DND-41 (cell line): ENCODE measurements around the gene GLRA3.

ENCODE experiments used
- ATAC-seq: fragments of 200-7000 bp; cut with Tn5 transposase; 3 replicates; pipeline ENCODE4 v1.9.1; 2021; ENCODE audit warnings: low read depth; ENCODE audit not compliant: insufficient read depth
- DNase-seq: peaks from one replicate; pipeline ENCODE4 v3.0.0-alpha.2; 2020
- H2AFZ ChIP-seq: 2 replicates; pipeline ENCODE4 v1.6.0; 2012; ENCODE audit warnings: low read depth, low read length
- H3K27ac ChIP-seq: 2 replicates; pipeline ENCODE4 v1.5.1; 2012; ENCODE audit warnings: low read length, inconsistent platforms
- H3K27me3 ChIP-seq: fragments of 200-600 bp; sonication (generic); 2 replicates; pipeline ENCODE4 v1.6.0; 2012; ENCODE audit warnings: low read length, mild to moderate bottlenecking, inconsistent platforms; ENCODE audit not compliant: insufficient read depth, poor library complexity
- H3K36me3 ChIP-seq: 2 replicates; pipeline ENCODE4 v1.5.1; 2012; ENCODE audit warnings: low read length, inconsistent platforms; ENCODE audit not compliant: insufficient read depth
- H3K4me1 ChIP-seq: 2 replicates; pipeline ENCODE4 v1.5.1; 2012; ENCODE audit warnings: mild to moderate bottlenecking, low read length; ENCODE audit not compliant: insufficient read depth
- H3K4me2 ChIP-seq: 2 replicates; pipeline ENCODE4 v1.6.0; 2012; ENCODE audit warnings: mild to moderate bottlenecking, moderate library complexity, low read length, inconsistent platforms; ENCODE audit not compliant: insufficient read depth
- H3K4me3 ChIP-seq, 2 experiments: fragments of 200-600 bp in 1 of 2; shearing (Covaris generic) in 1 of 2; 2 replicates each; pipeline ENCODE4 v1.5.1; 2012 to 2016; ENCODE audit warnings: inconsistent platforms in 2 of 2, low read length in 2 of 2, mild to moderate bottlenecking in 2 of 2, low read depth in 1 of 2, moderate library complexity in 1 of 2
- H3K79me2 ChIP-seq: 2 replicates; pipeline ENCODE4 v1.6.0; 2012; ENCODE audit warnings: low read length, inconsistent platforms; ENCODE audit not compliant: insufficient read depth
- H3K9ac ChIP-seq: 2 replicates; pipeline ENCODE4 v1.6.0; 2012; ENCODE audit warnings: low read depth, mild to moderate bottlenecking, inconsistent platforms, low read length, moderate library complexity
- H3K9me3 ChIP-seq: 2 replicates; pipeline ENCODE4 v1.5.1; 2012; ENCODE audit warnings: low read length, moderate library complexity, mild to moderate bottlenecking, inconsistent platforms; ENCODE audit not compliant: insufficient read depth, severe bottlenecking
- H4K20me1 ChIP-seq: 2 replicates; pipeline ENCODE4 v1.6.0; 2012; ENCODE audit warnings: low read length; ENCODE audit not compliant: insufficient read depth
- EZH2 ChIP-seq: IDR thresholded peaks from 3 replicates; pipeline ENCODE4 v1.6.1; 2012; ENCODE audit warnings: borderline replicate concordance, low read depth, mild to moderate bottlenecking, moderate library complexity, low read length, inconsistent platforms; ENCODE audit not compliant: severe bottlenecking
- TF ChIP-seq, protein P1 (sequence below): IDR thresholded peaks from 2 replicates; pipeline ENCODE4 v1.5.1; 2012; ENCODE audit warnings: borderline replicate concordance, low read length, moderate library complexity, mild to moderate bottlenecking; ENCODE audit not compliant: poor library complexity, severe bottlenecking; ENCODE audit errors: extremely low read depth

GLRA3 gene

DNA sequence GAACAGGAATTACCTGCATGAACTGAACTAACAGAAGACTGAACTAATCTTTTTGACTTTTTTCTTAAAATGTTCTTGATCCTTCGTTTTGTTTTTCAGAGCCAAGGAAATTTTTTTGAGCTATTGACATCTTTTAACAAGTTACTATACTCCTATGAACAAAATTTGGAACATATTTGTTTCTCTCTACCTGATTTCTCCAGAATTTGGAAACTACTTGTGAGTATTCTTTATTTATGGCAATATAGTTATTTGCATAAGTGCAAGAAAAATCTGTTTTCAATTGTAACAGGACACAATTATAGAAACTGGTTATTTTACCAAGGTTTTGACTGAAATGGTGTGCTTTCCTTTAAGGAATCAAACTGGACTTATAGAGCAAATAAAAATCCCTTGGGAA is 217.3 kb downstream of the GLRA3 start:
- TF ChIP-seq, protein P1, sequence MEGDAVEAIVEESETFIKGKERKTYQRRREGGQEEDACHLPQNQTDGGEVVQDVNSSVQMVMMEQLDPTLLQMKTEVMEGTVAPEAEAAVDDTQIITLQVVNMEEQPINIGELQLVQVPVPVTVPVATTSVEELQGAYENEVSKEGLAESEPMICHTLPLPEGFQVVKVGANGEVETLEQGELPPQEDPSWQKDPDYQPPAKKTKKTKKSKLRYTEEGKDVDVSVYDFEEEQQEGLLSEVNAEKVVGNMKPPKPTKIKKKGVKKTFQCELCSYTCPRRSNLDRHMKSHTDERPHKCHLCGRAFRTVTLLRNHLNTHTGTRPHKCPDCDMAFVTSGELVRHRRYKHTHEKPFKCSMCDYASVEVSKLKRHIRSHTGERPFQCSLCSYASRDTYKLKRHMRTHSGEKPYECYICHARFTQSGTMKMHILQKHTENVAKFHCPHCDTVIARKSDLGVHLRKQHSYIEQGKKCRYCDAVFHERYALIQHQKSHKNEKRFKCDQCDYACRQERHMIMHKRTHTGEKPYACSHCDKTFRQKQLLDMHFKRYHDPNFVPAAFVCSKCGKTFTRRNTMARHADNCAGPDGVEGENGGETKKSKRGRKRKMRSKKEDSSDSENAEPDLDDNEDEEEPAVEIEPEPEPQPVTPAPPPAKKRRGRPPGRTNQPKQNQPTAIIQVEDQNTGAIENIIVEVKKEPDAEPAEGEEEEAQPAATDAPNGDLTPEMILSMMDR, result no peak
- no peak for TF ChIP-seq EZH2
- no peaks in the 10 kb centered on the region for H3K36me3 ChIP-seq
- no peak overlapping the region for H3K4me2 ChIP-seq
- H4K20me1 ChIP-seq, result no peaks in the 10 kb centered on the region
- no peaks in the 10 kb centered on the region for H3K27me3 ChIP-seq
- no peaks in the 10 kb centered on the region for H3K9me3 ChIP-seq
- H3K27ac ChIP-seq, result no peak overlapping the region
- no peak overlapping the region for H3K4me3 ChIP-seq
- no peaks in the 10 kb centered on the region for H3K79me2 ChIP-seq
- H2AFZ ChIP-seq, result no peak overlapping the region
- DNase-seq (no peak), ATAC-seq (no peak)
- no peak overlapping the region for H3K9ac ChIP-seq
- H3K4me1 ChIP-seq, result no peaks in the 10 kb centered on the region

DNA sequence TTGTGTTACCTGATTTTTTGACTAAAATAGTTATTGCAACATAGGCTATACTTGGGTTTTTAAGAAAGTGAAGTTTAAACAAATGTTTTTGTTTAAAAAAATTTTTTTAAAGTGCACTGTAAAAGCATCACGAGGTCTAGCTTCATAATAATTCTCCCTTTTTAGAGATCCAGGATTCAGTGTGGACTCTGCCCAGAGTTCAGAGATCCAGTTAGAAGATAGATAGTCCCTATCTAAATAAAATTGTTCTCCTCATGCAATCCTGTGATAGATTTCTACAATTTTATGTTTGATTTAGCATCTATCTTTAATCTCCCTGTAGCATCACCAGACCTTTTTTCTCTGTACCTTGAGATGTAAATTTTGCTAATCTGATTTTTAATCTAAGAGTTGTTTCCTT is 221.3 kb downstream of the GLRA3 start:
- Histone ChIP-seq H3K79me2 (no peaks in the 10 kb centered on the region), H3K4me2 (no peak overlapping the region), H3K27ac (no peak overlapping the region), H3K9me3 (no peaks in the 10 kb centered on the region), H3K9ac (no peak overlapping the region), H3K4me3 (no peak overlapping the region), H4K20me1 (no peaks in the 10 kb centered on the region), H3K4me1 (no peaks in the 10 kb centered on the region), H3K36me3 (no peaks in the 10 kb centered on the region), H3K27me3 (no peaks in the 10 kb centered on the region), H2AFZ (no peak overlapping the region)
- TF ChIP-seq EZH2, result no peak
- TF ChIP-seq, protein P1, result no peak
- ATAC-seq, result no peak
- no peak for DNase-seq

DNA sequence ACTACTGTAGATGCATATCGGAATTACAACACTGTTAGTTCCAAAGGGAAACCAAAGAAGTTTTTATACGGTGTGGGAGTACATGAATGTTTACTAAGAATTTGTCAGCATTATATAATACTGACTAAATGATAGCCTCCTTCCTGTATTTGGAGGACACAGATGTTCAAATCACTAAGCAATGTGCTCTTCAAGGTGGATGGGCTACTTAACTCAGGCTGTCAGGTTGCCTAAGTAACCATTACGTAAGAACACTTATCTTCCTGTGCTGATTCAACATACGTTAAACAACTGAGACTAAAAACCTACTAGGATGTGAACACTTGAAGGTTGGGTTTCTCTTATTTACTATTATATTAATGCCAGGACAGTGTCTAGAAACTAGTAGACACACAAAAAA is 224.8 kb downstream of the GLRA3 start:
- Histone ChIP-seq H3K9me3 (no peaks in the 10 kb centered on the region), H3K27me3 (no peaks in the 10 kb centered on the region), H3K36me3 (no peaks in the 10 kb centered on the region), H3K4me2 (no peak overlapping the region), H2AFZ (no peak overlapping the region), H3K79me2 (no peaks in the 10 kb centered on the region), H3K4me3 (no peak overlapping the region), H3K9ac (no peak overlapping the region), H3K4me1 (no peaks in the 10 kb centered on the region), H3K27ac (no peak overlapping the region), H4K20me1 (no peaks in the 10 kb centered on the region)
- DNase-seq, result no peak
- no peak for TF ChIP-seq EZH2
- TF ChIP-seq, protein P1, result no peak
- no peak for ATAC-seq

DNA sequence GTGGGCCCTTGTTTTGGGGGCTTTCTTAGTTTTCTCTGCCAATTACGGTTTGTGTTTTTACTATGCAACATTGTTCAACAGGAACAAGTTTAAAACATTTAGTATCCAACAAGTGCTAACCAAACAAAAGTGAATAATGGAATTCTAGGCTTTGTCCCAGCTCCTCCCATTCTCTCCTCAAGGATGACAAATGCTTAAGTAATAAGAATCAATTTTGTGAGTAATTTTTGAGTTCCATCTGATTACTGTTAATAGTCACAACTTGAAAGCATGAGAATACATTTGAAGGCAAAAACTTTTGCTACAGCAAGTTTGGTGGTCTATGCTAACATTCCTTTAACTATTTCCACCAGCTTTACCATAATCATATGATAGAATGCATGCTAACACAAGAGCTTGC is 228.7 kb downstream of the GLRA3 start:
- H3K4me2 ChIP-seq, result no peak overlapping the region
- H4K20me1 ChIP-seq, result no peaks in the 10 kb centered on the region
- no peak overlapping the region for H3K9ac ChIP-seq
- DNase-seq (no peak), ATAC-seq (no peak)
- H2AFZ ChIP-seq, result no peak overlapping the region
- no peaks in the 10 kb centered on the region for H3K9me3 ChIP-seq
- no peak overlapping the region for H3K4me3 ChIP-seq
- TF ChIP-seq, protein P1, result no peak
- no peak for TF ChIP-seq EZH2
- H3K27ac ChIP-seq, result no peak overlapping the region
- H3K27me3 ChIP-seq, result no peaks in the 10 kb centered on the region
- no peaks in the 10 kb centered on the region for H3K4me1 ChIP-seq
- no peaks in the 10 kb centered on the region for H3K36me3 ChIP-seq
- H3K79me2 ChIP-seq, result no peaks in the 10 kb centered on the region
